Choroid plexus epithelial cell (primary cell): ENCODE data around the gene IGLL5.

Experiments used
- DNase-seq: peaks from one replicate; pipeline ENCODE4 v3.0.0-alpha.2; 2010; ENCODE audit warnings: low read depth
- H3K4me3 ChIP-seq: 2 replicates; pipeline ENCODE4 v1.5.1; 2011; ENCODE audit warnings: low read depth, mild to moderate bottlenecking, control low read depth, low read length, moderate library complexity
- TF ChIP-seq, protein P1 (sequence below): conservative IDR thresholded peaks from 2 replicates; pipeline ENCODE4 v1.5.1; 2011; ENCODE audit warnings: low read depth, mild to moderate bottlenecking, control low read depth, inconsistent platforms, low read length, moderate library complexity

The IGLL5 gene

DNA sequence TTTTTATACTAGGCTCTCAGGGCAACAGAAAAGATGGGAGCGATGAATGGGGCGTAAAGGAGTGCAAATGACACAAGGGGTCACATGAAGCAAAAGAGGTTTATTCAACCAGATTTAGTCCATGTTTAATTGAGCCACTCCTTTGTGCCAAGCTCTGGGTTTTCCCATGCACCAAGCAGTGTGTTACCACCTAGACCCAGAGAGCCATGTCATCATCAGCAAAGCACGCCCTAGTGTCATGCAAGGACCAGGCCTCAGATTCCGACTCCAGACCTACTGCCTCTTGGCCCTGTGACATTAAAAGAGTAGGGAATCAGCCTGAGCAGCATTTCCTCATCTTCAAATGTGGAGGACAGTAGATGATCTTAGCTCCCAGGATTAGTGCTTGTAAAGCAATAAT is 1.1 kb upstream of the IGLL5 start:
- no peak overlapping the region for H3K4me3 ChIP-seq
- TF ChIP-seq, protein P1, sequence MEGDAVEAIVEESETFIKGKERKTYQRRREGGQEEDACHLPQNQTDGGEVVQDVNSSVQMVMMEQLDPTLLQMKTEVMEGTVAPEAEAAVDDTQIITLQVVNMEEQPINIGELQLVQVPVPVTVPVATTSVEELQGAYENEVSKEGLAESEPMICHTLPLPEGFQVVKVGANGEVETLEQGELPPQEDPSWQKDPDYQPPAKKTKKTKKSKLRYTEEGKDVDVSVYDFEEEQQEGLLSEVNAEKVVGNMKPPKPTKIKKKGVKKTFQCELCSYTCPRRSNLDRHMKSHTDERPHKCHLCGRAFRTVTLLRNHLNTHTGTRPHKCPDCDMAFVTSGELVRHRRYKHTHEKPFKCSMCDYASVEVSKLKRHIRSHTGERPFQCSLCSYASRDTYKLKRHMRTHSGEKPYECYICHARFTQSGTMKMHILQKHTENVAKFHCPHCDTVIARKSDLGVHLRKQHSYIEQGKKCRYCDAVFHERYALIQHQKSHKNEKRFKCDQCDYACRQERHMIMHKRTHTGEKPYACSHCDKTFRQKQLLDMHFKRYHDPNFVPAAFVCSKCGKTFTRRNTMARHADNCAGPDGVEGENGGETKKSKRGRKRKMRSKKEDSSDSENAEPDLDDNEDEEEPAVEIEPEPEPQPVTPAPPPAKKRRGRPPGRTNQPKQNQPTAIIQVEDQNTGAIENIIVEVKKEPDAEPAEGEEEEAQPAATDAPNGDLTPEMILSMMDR = no peak
- no peak for DNase-seq

GRCh38 chr22:22888571-22889353 is 1.1 kb downstream of the IGLL5 start:
- no peak for DNase-seq

GRCh38 chr22:22890085-22890484 is 2.5 kb downstream of the IGLL5 start:
- TF ChIP-seq, protein P1 = no peak
- DNase-seq = no peak

More at GRCh38 chr22:22888571-22889353, 1.1 kb downstream of the IGLL5 start:
- no peak overlapping the region for H3K4me3 ChIP-seq
- TF ChIP-seq, protein P1 = no peak

GRCh38 chr22:22891139-22891621 is 3.6 kb downstream of the IGLL5 start:
- no peak for DNase-seq
- no peak overlapping the region for H3K4me3 ChIP-seq
- TF ChIP-seq, protein P1 = no peak

More at GRCh38 chr22:22890085-22890484, 2.5 kb downstream of the IGLL5 start:
- no peak overlapping the region for H3K4me3 ChIP-seq

GRCh38 chr22:22892096-22893052 is 4.8 kb downstream of the IGLL5 start:
- no peak for DNase-seq
- no peak overlapping the region for H3K4me3 ChIP-seq
- TF ChIP-seq, protein P1 = no peak

- TF ChIP-seq, protein P1 = no peak
- no peak for DNase-seq
- H3K4me3 ChIP-seq = no peak overlapping the region
Observed at GRCh38 chr22:22893077-22893805, 5.6 kb downstream of the IGLL5 start.
